Kidney glomerular epithelial cell (primary cell): ENCODE results near the gene HDC.

Experiments
- DNase-seq: peaks from one replicate; lab custom pipeline; 2025; lab: John Stamatoyannopoulos, UW

The HDC gene, protein sequence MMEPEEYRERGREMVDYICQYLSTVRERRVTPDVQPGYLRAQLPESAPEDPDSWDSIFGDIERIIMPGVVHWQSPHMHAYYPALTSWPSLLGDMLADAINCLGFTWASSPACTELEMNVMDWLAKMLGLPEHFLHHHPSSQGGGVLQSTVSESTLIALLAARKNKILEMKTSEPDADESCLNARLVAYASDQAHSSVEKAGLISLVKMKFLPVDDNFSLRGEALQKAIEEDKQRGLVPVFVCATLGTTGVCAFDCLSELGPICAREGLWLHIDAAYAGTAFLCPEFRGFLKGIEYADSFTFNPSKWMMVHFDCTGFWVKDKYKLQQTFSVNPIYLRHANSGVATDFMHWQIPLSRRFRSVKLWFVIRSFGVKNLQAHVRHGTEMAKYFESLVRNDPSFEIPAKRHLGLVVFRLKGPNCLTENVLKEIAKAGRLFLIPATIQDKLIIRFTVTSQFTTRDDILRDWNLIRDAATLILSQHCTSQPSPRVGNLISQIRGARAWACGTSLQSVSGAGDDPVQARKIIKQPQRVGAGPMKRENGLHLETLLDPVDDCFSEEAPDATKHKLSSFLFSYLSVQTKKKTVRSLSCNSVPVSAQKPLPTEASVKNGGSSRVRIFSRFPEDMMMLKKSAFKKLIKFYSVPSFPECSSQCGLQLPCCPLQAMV

DNA sequence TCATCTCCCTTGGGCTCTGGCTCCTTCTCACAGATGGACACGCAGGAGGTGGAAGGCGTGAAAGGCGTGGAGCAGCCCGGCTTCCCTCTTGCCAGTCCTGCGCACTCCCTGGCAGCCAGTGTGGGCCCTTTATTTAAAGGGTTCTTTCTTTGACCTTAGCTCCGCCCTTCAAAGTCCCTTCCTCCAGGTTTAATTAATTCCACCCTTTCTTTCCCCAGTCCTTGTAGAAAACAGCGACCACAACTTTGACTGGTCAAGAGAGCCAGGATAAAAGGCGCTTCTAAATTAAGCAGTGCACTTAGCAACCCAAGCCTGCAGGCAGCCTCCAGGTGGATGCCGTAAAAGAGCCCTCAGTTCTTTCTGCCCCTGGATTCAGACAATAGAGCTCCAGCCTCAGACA lies at the start of gene HDC:
Gene HDC (minus strand): TSS at position 107 of the 400 bp plus-strand sequence. CDS start 103 bp downstream, at position 4.
- DNase-seq = no peak

DNA sequence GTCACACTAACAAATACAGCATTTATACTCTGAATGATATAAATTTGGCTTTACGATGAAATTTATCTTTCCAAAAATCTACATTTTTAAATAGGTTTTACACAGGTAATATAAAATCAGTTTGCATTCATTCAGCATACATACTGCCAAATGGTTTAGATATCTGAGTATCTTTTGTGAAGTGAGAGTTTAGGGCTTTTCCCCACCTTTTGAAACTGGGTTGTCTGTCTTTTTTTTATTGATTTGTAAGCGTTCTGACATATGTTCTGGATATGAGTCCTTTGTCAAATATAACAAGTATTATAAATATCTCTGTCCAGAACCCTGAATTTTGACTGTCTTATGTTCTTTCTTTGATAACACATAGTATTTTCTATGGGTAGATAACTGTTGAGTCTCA lies 47.1 kb upstream of the HDC start:
- no peak for DNase-seq

DNA sequence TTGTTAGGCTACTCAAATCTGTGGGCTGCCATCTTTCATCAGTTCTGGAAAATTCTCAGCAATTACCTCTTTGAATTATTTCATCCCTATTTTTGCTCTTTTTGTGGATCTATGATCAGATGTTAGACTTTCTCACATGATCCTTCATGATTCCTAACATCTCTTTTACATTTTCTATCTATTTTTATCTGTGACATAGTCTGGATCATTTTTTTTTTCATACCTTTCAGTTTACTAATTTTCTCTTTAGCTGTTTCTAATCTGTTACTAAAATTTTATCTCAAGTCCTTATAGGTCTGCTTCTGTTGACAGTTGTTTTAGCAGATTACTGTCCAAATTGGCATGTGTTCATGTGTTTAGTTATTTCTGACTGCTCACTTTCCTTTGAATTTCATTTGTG lies 42.3 kb upstream of the HDC start:
- DNase-seq = no peak

DNA sequence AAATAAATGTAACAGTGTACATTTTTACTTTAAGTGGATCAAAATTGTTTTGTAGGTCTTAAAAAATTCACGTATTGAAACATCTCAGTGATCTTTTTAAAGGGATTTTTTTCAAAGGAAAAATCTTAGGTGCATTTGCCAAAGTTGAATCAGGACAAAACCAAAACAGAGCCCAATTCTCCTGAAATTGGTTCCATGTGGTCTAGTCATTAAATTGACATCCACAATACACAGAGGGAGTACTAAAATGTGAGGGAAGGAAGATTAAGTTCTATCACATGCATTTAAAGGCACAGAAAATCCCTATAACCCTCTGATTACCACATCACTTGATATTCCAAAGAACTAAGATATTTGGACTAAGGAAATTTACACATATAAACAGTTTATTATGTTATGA lies 39.3 kb upstream of the HDC start:
- no peak for DNase-seq

DNA sequence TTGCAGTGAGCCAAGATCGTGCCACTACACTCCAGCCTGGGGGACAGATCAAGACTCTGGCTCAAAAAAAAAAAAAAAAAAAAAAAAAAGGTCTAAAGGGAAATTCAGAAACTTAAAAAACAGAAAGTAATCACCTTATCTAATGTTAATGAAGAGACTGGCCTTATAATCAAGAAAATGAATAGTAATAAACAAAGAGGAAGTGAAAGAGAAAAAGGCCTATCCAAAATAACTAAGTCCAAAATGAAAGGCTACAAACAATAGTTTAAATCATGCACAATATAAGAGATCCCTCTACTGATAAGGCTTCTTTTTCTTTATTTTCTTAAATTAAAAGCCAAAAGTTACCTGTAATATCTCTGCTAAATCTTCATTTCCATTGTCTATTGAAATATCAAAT lies 37.1 kb upstream of the HDC start:
- no peak for DNase-seq

DNA sequence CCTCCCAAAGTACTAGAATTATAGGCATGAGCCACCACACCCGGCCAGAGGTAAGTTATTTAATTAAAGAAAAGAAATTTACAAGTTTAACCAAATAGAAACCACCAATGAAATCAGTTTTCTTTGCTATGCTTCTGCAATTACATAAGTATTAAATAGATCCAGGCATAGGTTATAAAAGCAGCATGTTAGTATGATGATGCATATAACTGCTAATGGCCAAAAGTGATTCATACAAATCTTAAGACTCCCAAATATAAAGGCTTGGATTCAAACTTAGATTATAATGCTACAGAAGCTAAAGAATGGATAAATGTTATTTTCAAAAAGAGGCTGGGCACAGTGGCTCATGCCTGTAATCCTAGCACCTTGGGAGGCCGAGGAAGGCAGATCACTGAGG lies 32.8 kb upstream of the HDC start:
- DNase-seq = no peak

DNA sequence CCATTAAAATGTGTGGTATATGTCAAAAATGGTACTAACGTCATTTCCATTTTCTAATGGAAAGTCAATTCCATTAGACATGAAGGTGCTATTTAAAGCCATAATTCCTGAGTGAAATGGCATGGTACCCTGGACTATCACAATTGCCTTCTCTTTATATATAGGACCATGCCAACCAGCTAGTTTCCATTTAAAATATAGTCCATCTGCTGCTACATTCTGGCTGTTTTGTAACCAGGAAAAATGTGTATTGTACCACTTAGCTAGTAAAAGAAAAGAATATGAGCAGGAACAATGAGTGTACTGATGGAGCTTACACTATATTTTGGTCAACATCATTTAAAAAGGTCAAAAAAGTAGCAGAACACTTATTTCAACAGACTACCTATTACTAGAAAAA lies 30.4 kb upstream of the HDC start:
- DNase-seq = no peak

DNA sequence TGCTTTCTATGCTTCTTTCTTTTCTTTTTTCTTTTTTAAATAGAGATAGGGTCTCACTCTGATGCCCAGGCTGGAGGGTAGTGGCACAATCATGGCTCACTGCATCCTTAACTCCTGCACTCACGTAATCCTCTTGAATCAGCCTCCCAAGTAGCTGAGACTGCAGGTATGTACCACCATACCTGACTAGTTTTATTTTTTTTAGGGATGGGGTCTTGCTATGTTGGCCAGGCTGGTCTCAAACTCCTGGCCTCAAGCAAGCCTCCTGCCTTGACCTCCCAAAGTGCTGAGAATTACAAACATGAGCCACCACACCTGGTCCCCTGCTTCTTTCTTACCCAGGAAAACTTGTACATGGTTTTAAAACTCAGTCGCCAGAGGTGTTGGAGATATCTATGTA lies 24.2 kb upstream of the HDC start:
- DNase-seq = no peak

DNA sequence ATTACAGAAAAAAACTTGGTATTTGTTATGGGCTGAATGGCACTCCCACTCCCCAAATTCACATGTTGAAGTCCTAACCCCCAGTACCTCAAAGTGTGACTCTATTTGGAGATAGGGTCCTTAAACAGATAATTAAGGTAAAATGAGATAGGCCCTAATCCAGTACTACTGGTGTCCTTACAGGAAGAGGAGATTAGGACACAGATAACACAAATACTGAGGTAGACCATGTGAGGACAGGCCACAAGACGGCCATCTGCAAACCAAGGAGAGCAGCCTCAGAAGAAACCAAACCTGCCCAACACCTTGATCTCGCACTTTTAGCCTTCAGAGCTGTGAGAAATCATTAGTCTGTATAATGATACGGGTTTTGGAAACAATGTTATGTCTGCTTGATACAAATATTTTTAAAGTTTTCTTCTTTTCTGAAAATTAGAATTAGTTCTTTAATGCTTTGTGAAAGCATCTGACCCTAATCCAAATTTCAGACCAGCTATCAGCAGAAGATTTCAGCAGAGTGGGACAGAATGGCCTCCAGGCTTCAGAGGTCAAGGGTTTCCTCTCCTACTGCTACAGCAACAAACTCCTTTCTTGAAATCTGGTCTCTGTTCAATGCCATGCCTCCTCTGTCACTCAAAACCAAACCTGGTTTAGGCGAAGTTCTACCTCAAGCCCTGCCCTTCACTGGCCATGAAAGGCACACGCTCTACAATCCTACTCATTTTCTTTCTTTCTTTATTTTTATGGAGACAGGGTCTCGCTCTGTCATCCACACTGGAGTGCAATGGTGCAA lies 22.0 kb upstream of the HDC start:
- no peak for DNase-seq

DNA sequence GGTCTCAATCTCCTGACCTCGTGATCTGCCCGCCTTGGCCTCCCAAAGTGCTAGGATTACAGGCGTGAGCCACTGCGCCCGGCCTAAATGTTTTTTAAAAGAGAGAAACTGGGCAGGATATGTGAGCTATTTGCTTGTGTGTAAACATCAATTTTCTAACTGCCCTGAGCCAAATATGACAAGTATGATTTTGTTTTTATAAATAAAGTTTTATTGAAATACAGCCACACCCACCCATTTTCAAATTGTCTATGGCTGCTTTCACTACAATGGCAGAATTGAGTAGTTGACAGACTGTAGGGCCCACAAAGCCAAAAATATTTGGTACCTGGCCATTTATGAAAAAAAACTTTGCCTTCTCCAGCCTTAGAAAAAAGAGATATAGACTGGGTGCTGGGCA lies 15.9 kb upstream of the HDC start:
- no peak for DNase-seq

DNA sequence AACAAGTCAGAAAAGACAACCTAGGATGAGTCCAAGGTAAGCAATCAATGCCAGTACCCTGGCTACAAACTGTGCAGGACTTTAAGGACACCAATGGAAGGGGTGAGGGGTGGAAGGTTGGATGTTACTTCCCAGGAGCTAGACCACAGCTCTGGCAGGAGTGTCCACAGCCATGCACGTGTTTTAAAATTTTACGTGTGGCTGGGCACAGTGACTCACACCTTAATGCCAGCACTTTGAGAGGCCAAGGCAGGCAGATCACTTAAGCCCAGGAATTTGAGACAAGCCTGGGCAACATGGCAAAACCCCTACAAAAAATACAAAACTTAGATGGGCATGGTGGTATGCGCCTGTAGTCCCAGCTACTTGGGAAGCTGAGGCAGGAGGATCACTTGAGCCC lies 14.7 kb upstream of the HDC start:
- DNase-seq = no peak

DNA sequence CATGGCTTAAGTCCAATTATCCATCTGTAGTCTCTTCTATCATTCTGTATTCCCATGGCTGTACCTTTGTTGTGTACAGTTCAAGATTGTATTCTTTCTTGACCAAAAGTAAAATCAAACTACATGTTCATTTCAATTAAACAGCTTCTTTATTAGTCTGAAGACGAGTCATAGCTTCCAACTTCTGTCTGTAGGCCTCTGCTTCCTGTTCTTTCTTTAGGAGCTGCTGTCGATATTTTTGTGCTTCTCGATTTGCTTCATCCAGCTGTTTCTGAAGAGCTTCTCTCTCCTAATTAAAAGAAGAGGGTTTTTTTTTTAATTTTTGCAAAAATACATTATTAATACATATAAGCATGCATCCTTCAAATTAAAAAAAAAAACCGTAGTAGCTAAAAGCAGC lies 13.0 kb upstream of the HDC start:
- DNase-seq = no peak

DNA sequence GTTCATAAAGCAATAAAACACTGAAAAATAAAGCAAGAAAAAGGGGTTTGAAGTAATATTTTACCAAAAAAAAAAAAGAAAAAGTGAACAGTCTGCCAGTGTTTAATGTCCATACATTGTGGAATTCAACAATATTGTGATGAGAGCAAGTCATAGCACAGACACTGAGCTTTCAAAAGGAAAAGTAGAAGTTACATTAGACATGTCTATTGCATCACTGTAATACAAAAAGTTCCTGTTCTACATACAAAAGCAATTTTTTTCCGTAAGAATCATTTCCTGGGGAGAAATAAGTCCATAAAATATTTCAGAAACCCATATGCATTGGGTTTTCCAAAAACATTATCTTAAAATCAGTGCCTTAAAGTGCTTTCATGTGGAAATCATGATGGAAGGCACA lies 11.8 kb upstream of the HDC start:
- no peak for DNase-seq

DNA sequence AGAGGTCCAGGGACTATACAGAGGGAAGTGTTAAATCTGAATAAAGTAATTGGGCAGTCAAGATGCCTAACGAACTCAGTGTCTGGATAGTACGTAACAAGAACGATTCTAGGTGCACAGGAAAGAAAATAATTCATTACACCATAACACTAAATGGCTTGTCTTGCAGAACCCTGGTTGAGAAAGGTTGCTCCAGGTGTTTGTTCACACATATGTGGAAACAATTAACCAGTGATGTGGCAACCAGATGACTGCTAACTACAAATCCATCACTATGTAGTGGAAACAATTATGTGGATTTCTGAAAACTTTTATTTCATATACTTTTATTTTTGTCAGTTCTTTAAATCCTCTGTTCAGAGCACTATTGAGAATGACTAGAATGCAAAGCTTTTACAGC lies 10.4 kb upstream of the HDC start:
- no peak for DNase-seq

DNA sequence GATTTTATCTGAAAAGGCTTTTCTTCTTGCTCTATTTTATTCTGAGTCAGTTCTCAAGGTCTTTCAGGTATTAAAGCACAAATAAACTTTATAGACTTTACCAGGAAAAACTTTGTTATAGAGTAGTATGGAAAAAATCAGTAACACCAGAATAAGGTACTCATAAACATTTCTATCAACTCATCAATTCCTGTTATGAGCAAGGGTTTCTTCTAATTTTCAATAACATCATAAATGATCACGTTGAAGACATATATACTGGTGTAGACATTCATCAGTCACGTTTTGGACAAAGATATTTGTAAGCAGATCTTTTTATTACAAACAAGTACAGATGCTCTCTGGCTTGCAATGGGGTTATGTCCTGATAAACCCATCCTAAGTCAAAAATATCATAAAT lies 9.6 kb upstream of the HDC start:
- no peak for DNase-seq

DNA sequence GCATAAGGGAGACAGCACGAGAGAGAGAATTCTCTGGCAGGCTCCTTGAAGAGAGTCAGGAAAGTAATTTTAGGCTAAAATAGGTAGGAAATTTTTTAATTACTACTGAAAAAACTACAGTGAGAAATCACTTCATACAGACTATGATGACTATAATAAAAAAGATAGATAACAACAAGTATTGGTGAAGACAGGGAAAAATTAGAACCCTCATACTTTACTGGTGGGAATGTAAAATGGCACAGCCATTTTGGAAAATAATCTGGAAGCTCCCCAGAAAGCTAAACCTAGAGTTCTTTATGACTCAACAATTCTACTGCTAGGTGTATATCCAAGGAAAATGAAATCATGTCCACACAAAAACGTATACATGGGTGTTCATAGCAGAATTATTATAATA lies 2.1 kb upstream of the HDC start:
- DNase-seq = no peak

DNA sequence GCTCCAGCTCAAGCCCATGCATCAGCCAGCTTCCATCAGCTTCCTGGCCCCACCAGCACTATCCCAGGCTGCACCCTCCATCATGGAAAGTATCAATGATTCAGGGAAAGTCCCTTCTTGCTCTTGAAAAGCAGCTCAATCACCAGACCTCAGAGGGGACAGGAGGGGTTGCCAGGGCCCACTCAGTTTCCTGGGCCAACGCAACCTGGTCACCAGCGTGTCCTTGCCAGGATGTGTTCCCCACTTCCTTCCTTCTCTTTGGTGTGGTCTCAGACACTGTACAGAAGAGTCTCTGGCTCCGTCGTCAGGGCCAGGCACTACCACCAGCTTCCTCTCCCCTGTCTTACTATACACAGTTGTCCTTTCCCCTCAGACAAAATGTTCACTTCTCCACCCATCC lies 3.0 kb downstream of the HDC start:
- no peak for DNase-seq

DNA sequence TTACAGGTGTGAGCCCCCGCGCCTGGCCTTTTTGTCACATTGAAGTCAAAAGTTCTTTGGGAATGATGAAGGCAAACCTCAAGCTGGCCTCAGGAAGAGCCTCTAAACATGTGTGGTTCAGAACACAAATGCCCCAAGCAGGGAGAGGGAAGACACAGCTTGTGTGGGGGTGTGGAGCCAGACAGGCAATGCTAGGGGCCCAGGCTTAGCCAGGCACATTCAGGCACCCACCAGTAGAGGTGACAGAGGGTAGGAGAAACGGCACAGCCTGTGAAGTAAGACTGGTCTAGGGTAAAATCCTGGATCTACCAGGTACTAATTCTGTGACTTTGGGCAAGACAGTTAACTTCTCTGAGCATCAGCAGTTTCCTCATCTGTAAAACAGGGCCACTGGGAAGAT lies 3.5 kb downstream of the HDC start:
- no peak for DNase-seq

DNA sequence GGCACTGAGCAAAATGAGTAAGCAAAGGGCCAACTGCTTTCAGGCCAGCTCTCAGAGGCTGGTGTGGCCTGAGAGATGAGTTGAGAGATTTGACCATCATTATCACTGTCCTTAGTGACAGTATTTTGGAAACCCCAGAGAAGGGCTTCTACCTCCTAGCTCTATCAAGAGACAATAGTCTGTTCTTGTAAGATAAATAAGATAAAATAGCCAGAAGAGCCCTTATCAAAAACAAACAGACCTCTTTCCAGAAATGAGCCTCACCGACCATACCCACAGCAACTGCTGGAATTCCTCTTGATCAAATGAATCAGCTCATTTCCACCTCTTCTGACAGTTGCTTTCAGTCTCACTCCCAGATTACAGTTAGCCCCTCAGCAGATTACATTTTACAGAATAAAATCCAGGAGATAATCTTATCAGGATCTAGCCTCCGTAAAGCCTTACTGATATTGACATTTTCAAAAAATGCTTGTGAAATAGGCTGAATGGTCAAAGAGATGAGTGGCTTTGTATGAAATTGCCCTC lies 4.5 kb downstream of the HDC start:
- no peak for DNase-seq

DNA sequence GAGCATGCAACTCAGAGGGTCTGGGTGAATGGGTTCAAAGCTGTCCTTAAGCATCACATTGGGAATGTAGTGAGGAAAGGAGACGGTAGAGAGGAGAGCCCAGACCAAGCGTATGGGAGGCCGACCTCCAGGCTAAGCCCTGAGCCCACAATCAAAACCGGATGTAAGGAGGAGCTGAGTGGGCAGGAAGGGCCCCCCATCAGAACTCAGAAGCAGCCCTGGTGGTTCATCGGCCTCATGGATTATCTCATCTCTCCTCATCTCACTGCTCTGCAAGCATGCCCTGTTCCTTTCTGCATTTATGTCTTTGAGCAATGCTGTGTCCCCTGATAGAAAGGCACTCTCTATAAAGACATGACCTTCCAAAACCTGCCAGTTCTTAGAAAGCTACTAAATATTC lies 6.2 kb downstream of the HDC start:
- no peak for DNase-seq

DNA sequence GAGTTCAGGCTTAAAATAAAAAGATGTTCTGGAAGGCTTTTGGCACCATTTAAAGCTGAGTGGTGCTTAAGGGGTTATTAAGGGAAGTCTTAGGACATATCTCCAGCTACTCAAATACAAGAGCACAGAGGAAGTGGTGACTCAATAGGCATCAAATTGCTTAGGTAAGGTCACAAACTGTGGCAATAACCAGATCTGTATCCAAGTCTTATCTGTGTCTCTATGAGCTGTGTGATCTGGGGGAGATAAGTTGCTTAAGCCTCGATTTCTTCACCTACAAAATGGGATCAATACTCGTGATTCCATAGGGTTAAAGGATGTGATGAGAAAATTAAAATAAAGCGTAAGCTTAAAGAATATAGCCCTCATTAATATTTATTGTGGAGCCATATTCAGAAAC lies 7.6 kb downstream of the HDC start:
- no peak for DNase-seq

DNA sequence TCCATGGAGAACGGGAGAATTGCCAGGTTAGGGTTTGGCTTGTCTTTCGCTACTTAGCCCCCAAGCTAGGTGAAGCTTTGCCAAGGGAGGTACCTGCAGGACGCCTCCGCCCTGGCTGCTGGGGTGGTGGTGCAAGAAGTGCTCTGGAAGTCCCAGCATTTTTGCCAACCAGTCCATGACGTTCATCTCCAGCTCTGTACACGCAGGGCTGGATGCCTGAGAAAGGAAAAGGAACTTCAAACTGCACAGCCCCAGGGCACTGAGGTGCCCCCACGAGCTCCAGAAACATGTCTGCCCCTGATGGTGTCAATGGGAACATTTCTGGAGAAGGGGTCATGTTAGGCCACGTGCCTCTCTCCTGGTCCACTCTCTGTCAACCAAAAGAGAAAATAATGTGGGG lies 8.2 kb downstream of the HDC start:
- no peak for DNase-seq
